ENCODE data around the gene SIM1.

SIM1 gene

GRCh38 chr6:100427452-100427851 is 37.3 kb downstream of the SIM1 start:
- Histone ChIP-seq H3K9ac (no peak overlapping the region), H3K27me3 (no peaks in the 10 kb centered on the region)

DNA sequence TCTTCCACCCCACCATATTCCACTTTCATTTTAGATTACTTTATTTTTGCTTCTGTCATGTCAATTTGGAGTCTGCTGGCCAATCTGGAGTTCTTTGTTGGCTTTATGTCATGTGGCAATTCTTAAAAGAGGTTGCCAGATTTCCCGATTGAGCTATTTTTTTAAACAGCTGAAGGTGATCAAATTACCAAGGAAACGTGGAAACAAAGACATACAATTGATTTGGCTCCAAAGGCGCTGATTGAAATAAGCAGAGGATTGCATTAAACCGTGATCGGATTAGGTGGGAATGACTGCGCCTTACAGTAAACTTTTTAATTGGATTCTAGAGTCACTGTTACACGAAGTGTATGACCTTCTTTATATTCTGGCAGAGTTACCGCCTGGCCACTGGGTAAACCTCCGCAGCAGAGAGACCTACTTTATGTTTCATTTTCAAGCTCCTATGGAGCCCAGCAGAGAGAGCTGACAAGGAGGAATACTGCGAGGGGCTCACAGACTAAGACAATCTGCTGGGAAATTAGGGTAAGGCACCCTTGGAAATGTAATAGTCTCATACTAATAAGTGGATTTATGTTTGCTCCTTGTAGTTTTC is 37.9 kb downstream of the SIM1 start:
- Histone ChIP-seq H4K20me1 (no peaks in the 10 kb centered on the region), H3K4me3 (no peak overlapping the region), H3K9me3 (no peaks in the 10 kb centered on the region), H3K27ac (no peak overlapping the region), H3K4me2 (no peak overlapping the region), H3K9ac (no peak overlapping the region), H3K27me3 (no peaks in the 10 kb centered on the region), H3K36me3 (no peaks in the 10 kb centered on the region), H3K4me1 (no peaks in the 10 kb centered on the region)
- no peak for TF ChIP-seq Cebpa-rat (IDR thresholded peaks at IDR 0.05)

More at GRCh38 chr6:100427452-100427851, 37.3 kb downstream of the SIM1 start:
- Histone ChIP-seq H3K4me1 (no peaks in the 10 kb centered on the region), H4K20me1 (no peaks in the 10 kb centered on the region), H3K4me2 (no peak overlapping the region), H3K27ac (no peak overlapping the region), H3K9me3 (no peaks in the 10 kb centered on the region), H3K36me3 (no peaks in the 10 kb centered on the region), H3K4me3 (no peak overlapping the region)
- no peak; the same call in 1 of the 2 replicates for TF ChIP-seq Cebpa-rat (IDR thresholded peaks at IDR 0.05)

GRCh38 chr6:100426241-100426640 is 38.5 kb downstream of the SIM1 start:
- no peak overlapping the region for H3K4me2 ChIP-seq
- H3K9me3 ChIP-seq: no peaks in the 10 kb centered on the region
- no peaks in the 10 kb centered on the region for H3K27me3 ChIP-seq
- TF ChIP-seq Cebpa-rat (IDR thresholded peaks at IDR 0.05): no peak
- H3K9ac ChIP-seq: no peak overlapping the region
- no peak overlapping the region for H3K4me3 ChIP-seq
- no peak overlapping the region for H3K27ac ChIP-seq
- H3K36me3 ChIP-seq: no peaks in the 10 kb centered on the region
- H3K4me1 ChIP-seq: no peaks in the 10 kb centered on the region
- H4K20me1 ChIP-seq: no peaks in the 10 kb centered on the region

DNA sequence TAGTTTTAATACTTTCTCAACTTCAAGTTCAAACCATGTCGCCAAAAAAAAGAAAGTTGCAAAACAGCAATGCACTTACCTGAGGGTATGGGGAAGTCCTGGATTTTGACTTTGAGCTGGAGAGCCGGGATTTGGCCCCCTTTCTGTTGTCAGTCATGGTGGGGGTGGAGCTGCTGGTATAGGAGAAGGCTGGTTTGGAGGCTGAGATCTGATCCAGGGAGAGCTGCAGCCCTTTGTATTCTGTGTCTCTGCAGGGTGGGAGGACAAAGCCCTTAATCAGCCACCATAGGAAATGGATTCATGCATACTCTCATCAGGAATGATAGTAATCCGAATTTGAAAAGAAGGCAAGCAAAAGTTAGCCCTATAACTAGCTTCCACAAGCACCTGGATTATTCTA is 44.0 kb downstream of the SIM1 start:
- Histone ChIP-seq H3K9ac (no peak overlapping the region), H3K4me3 (no peak overlapping the region), H3K4me1 (no peaks in the 10 kb centered on the region), H4K20me1 (no peaks in the 10 kb centered on the region), H3K27me3 (no peaks in the 10 kb centered on the region), H3K36me3 (no peaks in the 10 kb centered on the region), H3K27ac (no peak overlapping the region), H3K4me2 (no peak overlapping the region), H3K9me3 (no peaks in the 10 kb centered on the region)
- no peak for TF ChIP-seq Cebpa-rat (IDR thresholded peaks at IDR 0.05)

GRCh38 chr6:100417036-100417435 is 47.7 kb downstream of the SIM1 start:
- H3K9me3 ChIP-seq: no peaks in the 10 kb centered on the region

DNA sequence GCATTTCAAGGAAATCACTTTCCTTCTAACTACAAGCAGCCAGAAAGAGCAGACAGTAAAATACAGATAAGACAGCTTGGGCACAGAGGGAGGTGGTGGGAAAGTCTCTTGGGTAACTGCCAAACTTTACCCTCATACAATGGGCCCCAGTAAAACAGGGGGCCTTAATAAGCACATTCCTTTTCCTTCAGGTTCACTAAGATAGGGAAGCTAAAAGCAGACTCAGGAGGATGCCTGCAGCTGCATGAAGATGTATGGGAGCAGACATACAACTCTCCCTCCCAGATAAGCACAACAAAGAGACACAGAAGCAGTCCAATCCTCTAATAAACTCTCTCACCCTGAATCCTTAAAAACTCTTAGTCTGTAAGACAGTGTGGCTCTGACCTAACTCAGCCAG is 49.0 kb downstream of the SIM1 start:
- H3K36me3 ChIP-seq: no peaks in the 10 kb centered on the region
- H3K27ac ChIP-seq: no peak overlapping the region
- H4K20me1 ChIP-seq: no peaks in the 10 kb centered on the region
- no peak overlapping the region for H3K9ac ChIP-seq
- H3K4me1 ChIP-seq: no peaks in the 10 kb centered on the region
- no peak overlapping the region for H3K4me2 ChIP-seq
- TF ChIP-seq Cebpa-rat (IDR thresholded peaks at IDR 0.05): no peak
- no peaks in the 10 kb centered on the region for H3K27me3 ChIP-seq
- H3K4me3 ChIP-seq: no peak overlapping the region
- no peaks in the 10 kb centered on the region for H3K9me3 ChIP-seq

More at GRCh38 chr6:100417036-100417435, 47.7 kb downstream of the SIM1 start:
- H3K27ac ChIP-seq: no peak overlapping the region
- no peak overlapping the region for H3K4me2 ChIP-seq
- no peak overlapping the region for H3K9ac ChIP-seq
- no peaks in the 10 kb centered on the region for H4K20me1 ChIP-seq
- no peaks in the 10 kb centered on the region for H3K36me3 ChIP-seq
- no peaks in the 10 kb centered on the region for H3K4me1 ChIP-seq
- no peak for TF ChIP-seq Cebpa-rat (IDR thresholded peaks at IDR 0.05)
- H3K4me3 ChIP-seq: no peak overlapping the region
- H3K27me3 ChIP-seq: no peaks in the 10 kb centered on the region

- Histone ChIP-seq H3K4me2 (no peak overlapping the region), H3K36me3 (no peaks in the 10 kb centered on the region), H3K4me3 (no peak overlapping the region), H3K27me3 (no peaks in the 10 kb centered on the region), H3K9ac (no peak overlapping the region), H3K4me1 (no peaks in the 10 kb centered on the region), H3K9me3 (no peaks in the 10 kb centered on the region), H3K27ac (no peak overlapping the region), H4K20me1 (no peaks in the 10 kb centered on the region)
- TF ChIP-seq Cebpa-rat (IDR thresholded peaks at IDR 0.05): no peak
These were observed 51.8 kb downstream of the SIM1 start for GRCh38 chr6:100412872-100413271.

DNA sequence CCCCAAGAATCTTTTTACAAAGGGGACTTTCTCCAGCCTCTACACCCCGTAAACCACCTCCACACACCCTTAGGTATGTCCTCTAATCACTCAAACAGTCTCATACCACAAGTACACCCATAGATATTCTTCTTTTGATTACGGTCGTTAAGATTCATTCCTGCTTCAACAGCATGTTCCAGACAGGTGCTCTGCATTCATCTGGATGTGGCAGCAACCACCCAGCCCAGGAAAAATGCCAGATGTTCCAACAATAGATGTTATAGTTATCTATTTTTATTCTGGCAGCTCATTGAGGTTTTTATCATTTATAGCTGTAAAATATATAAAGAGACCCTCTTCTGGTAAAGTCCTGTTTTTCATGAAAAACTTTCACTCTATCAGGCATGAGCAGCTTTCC is 60.7 kb downstream of the SIM1 start:
- no peak overlapping the region for H3K4me2 ChIP-seq
- H3K27ac ChIP-seq: no peak overlapping the region
- H3K9me3 ChIP-seq: no peaks in the 10 kb centered on the region
- H3K27me3 ChIP-seq: no peaks in the 10 kb centered on the region
- no peak overlapping the region for H3K9ac ChIP-seq
- no peak for TF ChIP-seq Cebpa-rat (IDR thresholded peaks at IDR 0.05)
- no peak overlapping the region for H3K4me3 ChIP-seq
- no peaks in the 10 kb centered on the region for H3K4me1 ChIP-seq
- no peaks in the 10 kb centered on the region for H3K36me3 ChIP-seq
- no peaks in the 10 kb centered on the region for H4K20me1 ChIP-seq

GRCh38 chr6:100393493-100393892 is 71.2 kb downstream of the SIM1 start:
- H3K36me3 ChIP-seq: no peaks in the 10 kb centered on the region
- H3K4me1 ChIP-seq: no peaks in the 10 kb centered on the region
- no peak overlapping the region for H3K9ac ChIP-seq
- H3K27me3 ChIP-seq: no peaks in the 10 kb centered on the region
- H4K20me1 ChIP-seq: no peaks in the 10 kb centered on the region
- no peak for TF ChIP-seq Cebpa-rat (IDR thresholded peaks at IDR 0.05)
- no peaks in the 10 kb centered on the region for H3K9me3 ChIP-seq
- no peak overlapping the region for H3K4me3 ChIP-seq
- no peak overlapping the region for H3K27ac ChIP-seq
- no peak overlapping the region for H3K4me2 ChIP-seq

GRCh38 chr6:100392423-100392822 is 72.3 kb downstream of the SIM1 start:
- no peak overlapping the region for H3K9ac ChIP-seq
- no peaks in the 10 kb centered on the region for H3K4me1 ChIP-seq
- no peaks in the 10 kb centered on the region for H3K27me3 ChIP-seq
- no peak overlapping the region for H3K4me3 ChIP-seq
- no peaks in the 10 kb centered on the region for H3K36me3 ChIP-seq
- no peak overlapping the region for H3K4me2 ChIP-seq
- no peaks in the 10 kb centered on the region for H3K9me3 ChIP-seq
- H4K20me1 ChIP-seq: no peaks in the 10 kb centered on the region
- H3K27ac ChIP-seq: no peak overlapping the region
- no peak for TF ChIP-seq Cebpa-rat (IDR thresholded peaks at IDR 0.05)

Data from BLaER1 (cell line).